WTC11 (cell line): ENCODE results near the gene ARHGAP26. TPM values are rescaled to one million over a fixed set of nuclear protein-coding genes. Genes with fewer than 3 reads are reported as not detected.

Experiments
- ATAC-seq: fragments of 200-7000 bp; cut with Tn5 transposase; 2 replicates; pipeline ENCODE4 v1.10.0; 2021; ENCODE audit warnings: mild to moderate bottlenecking, moderate library complexity
- Bru-seq: library from RNA; stranded (reverse); fragments of 400-500 nt; gene quantifications from one replicate; lab custom pipeline; 2021; lab: Mats Ljungman, UMichigan
- CTCF ChIA-PET: fragments of 300-600 bp; sonication (Branson Sonifier 250); formaldehyde crosslinking; loops from one replicate; lab custom pipeline; 2021; ENCODE audit warnings: antibody characterized with exemption; lab: Charles Lee
- POLR2A ChIA-PET: fragments of 350-600 bp; sonication (Branson Sonifier 250); formaldehyde crosslinking; loops from one replicate; lab custom pipeline; 2021; ENCODE audit warnings: antibody characterized with exemption; lab: Charles Lee
- DNase-seq: peaks from one replicate; pipeline ENCODE4 v3.0.0; 2021; ENCODE audit warnings: low spot score
- H3K27ac Mint-ChIP-seq: 2 replicates; pipeline ENCODE4 v1.8.0; 2021; ENCODE audit warnings: mixed read lengths
- H3K27me3 Mint-ChIP-seq: 2 replicates; pipeline ENCODE4 v1.8.0; 2021; ENCODE audit warnings: low read depth, mild to moderate bottlenecking, moderate library complexity, mixed read lengths
- H3K36me3 Mint-ChIP-seq: 2 replicates; pipeline ENCODE4 v1.8.0; 2021; ENCODE audit warnings: mixed read lengths
- H3K4me1 Mint-ChIP-seq: 2 replicates; pipeline ENCODE4 v1.8.0; 2022; ENCODE audit warnings: mixed read lengths
- H3K4me3 Mint-ChIP-seq: 2 replicates; pipeline ENCODE4 v1.8.0; 2021; ENCODE audit warnings: mild to moderate bottlenecking, moderate library complexity, mixed read lengths
- H3K9me3 Mint-ChIP-seq: 2 replicates; pipeline ENCODE4 v1.8.0; 2021; ENCODE audit warnings: mixed read lengths
- ESRRA ChIP-seq: sonication (generic); formaldehyde crosslinking; IDR thresholded peaks from 2 replicates; pipeline ENCODE4 v1.8.1; 2022; ENCODE audit warnings: mild to moderate bottlenecking, missing genetic modification reagents, borderline replicate concordance
- ETV6 ChIP-seq: sonication (generic); formaldehyde crosslinking; IDR thresholded peaks from 2 replicates; pipeline ENCODE4 v1.8.1; 2022; ENCODE audit warnings: mild to moderate bottlenecking, missing genetic modification reagents
- FOXK1 ChIP-seq: sonication (generic); formaldehyde crosslinking; IDR thresholded peaks from 2 replicates; pipeline ENCODE4 v1.8.0; 2022; ENCODE audit warnings: mild to moderate bottlenecking, moderate library complexity, missing genetic modification reagents
- GABPB1 ChIP-seq: sonication (generic); formaldehyde crosslinking; IDR thresholded peaks from 2 replicates; pipeline ENCODE4 v1.8.1; 2023; ENCODE audit warnings: mild to moderate bottlenecking, missing genetic modification reagents
- KAT7 ChIP-seq: sonication (generic); formaldehyde crosslinking; IDR thresholded peaks from 2 replicates; pipeline ENCODE4 v1.8.1; 2023; ENCODE audit warnings: missing genetic modification reagents, mild to moderate bottlenecking, borderline replicate concordance
- MYBL2 ChIP-seq: sonication (generic); formaldehyde crosslinking; IDR thresholded peaks from 2 replicates; pipeline ENCODE4 v1.8.1; 2023; ENCODE audit warnings: mild to moderate bottlenecking, moderate library complexity, missing genetic modification reagents
- NFE2L1 ChIP-seq: sonication (generic); formaldehyde crosslinking; IDR thresholded peaks from 2 replicates; pipeline ENCODE4 v1.8.1; 2023; ENCODE audit warnings: missing genetic modification reagents
- NFYB ChIP-seq: sonication (generic); formaldehyde crosslinking; conservative IDR thresholded peaks from 2 replicates; pipeline ENCODE4 v1.8.0; 2022; ENCODE audit warnings: low read depth, missing genetic modification reagents
- NR3C1 ChIP-seq: sonication (generic); formaldehyde crosslinking; conservative IDR thresholded peaks from 2 replicates; pipeline ENCODE4 v1.8.1; 2023; ENCODE audit warnings: low read depth, mild to moderate bottlenecking, missing genetic modification reagents
- OVOL2 ChIP-seq: fragments of 250-450 bp; sonication (Bioruptor Pico); IDR thresholded peaks from 2 replicates; pipeline ENCODE4 v1.9.0; 2021; ENCODE audit warnings: mild to moderate bottlenecking, borderline replicate concordance
- SMAD3 ChIP-seq: sonication (generic); formaldehyde crosslinking; IDR thresholded peaks from 2 replicates; pipeline ENCODE4 v1.8.0; 2022; ENCODE audit warnings: missing genetic modification reagents, mild to moderate bottlenecking, borderline replicate concordance
- SP1 ChIP-seq: sonication (generic); formaldehyde crosslinking; conservative IDR thresholded peaks from 2 replicates; pipeline ENCODE4 v1.8.1; 2022; ENCODE audit warnings: missing genetic modification reagents
- TEAD1 ChIP-seq: sonication (generic); formaldehyde crosslinking; IDR thresholded peaks from 2 replicates; pipeline ENCODE4 v1.8.0; 2022; ENCODE audit warnings: mild to moderate bottlenecking, missing genetic modification reagents
- TP53 ChIP-seq: sonication (generic); formaldehyde crosslinking; IDR thresholded peaks from 2 replicates; pipeline ENCODE4 v1.8.1; 2023; ENCODE audit warnings: mild to moderate bottlenecking, missing genetic modification reagents
- ZBTB21 ChIP-seq: sonication (generic); formaldehyde crosslinking; IDR thresholded peaks from 2 replicates; pipeline ENCODE4 v1.8.1; 2023; ENCODE audit warnings: mild to moderate bottlenecking, missing genetic modification reagents, borderline replicate concordance
- ZNF138 ChIP-seq: sonication (generic); formaldehyde crosslinking; conservative IDR thresholded peaks from 2 replicates; pipeline ENCODE4 v1.8.1; 2022; ENCODE audit warnings: mild to moderate bottlenecking, moderate library complexity, missing genetic modification reagents
- ZNF232 ChIP-seq: sonication (generic); formaldehyde crosslinking; IDR thresholded peaks from 2 replicates; pipeline ENCODE4 v1.8.0; 2022; ENCODE audit warnings: mild to moderate bottlenecking, missing genetic modification reagents
- ZNF671 ChIP-seq: fragments of 250-450 bp; sonication (Bioruptor Pico); IDR thresholded peaks from 2 replicates; pipeline ENCODE4 v1.8.0; 2021; ENCODE audit warnings: mild to moderate bottlenecking
- long read RNA-seq, 3 experiments: library from RNA in 1 of 3; library from capped mRNA in 1 of 3; library from polyadenylated mRNA in 1 of 3; unstranded in 2 of 3; stranded (forward) in 1 of 3; transcript quantifications; one replicate each; pipeline ENCODE4 v2.0.0, GENCODE V29; 2021
- total RNA-seq: library from RNA; stranded (reverse); gene quantifications from 3 replicates; pipeline ENCODE4 v1.2.3, GENCODE V29; 2021
- TF ChIP-seq, protein P1 (sequence below): sonication (generic); formaldehyde crosslinking; IDR thresholded peaks from 2 replicates; pipeline ENCODE4 v1.8.0; 2023; ENCODE audit warnings: missing genetic modification reagents
- TF ChIP-seq, protein P2 (sequence below): sonication (generic); formaldehyde crosslinking; IDR thresholded peaks from 2 replicates; pipeline ENCODE4 v1.8.1; 2023; ENCODE audit warnings: mild to moderate bottlenecking, missing genetic modification reagents, borderline replicate concordance
- TF ChIP-seq, protein P3 (sequence below): sonication (generic); formaldehyde crosslinking; IDR thresholded peaks from 2 replicates; pipeline ENCODE4 v1.8.1; 2023; ENCODE audit warnings: mild to moderate bottlenecking, missing genetic modification reagents, moderate library complexity
- TF ChIP-seq, protein P4 (sequence below): sonication (generic); formaldehyde crosslinking; IDR thresholded peaks from 2 replicates; pipeline ENCODE4 v1.8.1; 2023; ENCODE audit warnings: mild to moderate bottlenecking, moderate library complexity, missing genetic modification reagents
- TF ChIP-seq, protein P5 (sequence below): sonication (generic); formaldehyde crosslinking; IDR thresholded peaks from 2 replicates; pipeline ENCODE4 v1.8.0; 2022; ENCODE audit warnings: mild to moderate bottlenecking, missing genetic modification reagents

Gene ARHGAP26, protein sequence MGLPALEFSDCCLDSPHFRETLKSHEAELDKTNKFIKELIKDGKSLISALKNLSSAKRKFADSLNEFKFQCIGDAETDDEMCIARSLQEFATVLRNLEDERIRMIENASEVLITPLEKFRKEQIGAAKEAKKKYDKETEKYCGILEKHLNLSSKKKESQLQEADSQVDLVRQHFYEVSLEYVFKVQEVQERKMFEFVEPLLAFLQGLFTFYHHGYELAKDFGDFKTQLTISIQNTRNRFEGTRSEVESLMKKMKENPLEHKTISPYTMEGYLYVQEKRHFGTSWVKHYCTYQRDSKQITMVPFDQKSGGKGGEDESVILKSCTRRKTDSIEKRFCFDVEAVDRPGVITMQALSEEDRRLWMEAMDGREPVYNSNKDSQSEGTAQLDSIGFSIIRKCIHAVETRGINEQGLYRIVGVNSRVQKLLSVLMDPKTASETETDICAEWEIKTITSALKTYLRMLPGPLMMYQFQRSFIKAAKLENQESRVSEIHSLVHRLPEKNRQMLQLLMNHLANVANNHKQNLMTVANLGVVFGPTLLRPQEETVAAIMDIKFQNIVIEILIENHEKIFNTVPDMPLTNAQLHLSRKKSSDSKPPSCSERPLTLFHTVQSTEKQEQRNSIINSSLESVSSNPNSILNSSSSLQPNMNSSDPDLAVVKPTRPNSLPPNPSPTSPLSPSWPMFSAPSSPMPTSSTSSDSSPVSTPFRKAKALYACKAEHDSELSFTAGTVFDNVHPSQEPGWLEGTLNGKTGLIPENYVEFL
- 19.1 to 22.3 TPM (median 21.8 TPM) in 3 replicates for total RNA-seq
- percentile 71 among the genes with signal in this experiment for Bru-seq, nascent RNA
- long read RNA-seq, experiment 1, full-length matches to known transcripts: 29 of 67 reads
- long read RNA-seq, experiment 1, partial matches to known transcripts: 5 of 67 reads
- long read RNA-seq, experiment 1, other reads (novel, unspliced or antisense): 33 of 67 reads
- long read RNA-seq, experiment 2, full-length matches to known transcripts: 1 of 17 reads
- long read RNA-seq, experiment 2, partial matches to known transcripts: 2 of 17 reads
- long read RNA-seq, experiment 2, other reads (novel, unspliced or antisense): 14 of 17 reads
- long read RNA-seq, experiment 3: 0 reads

DNA sequence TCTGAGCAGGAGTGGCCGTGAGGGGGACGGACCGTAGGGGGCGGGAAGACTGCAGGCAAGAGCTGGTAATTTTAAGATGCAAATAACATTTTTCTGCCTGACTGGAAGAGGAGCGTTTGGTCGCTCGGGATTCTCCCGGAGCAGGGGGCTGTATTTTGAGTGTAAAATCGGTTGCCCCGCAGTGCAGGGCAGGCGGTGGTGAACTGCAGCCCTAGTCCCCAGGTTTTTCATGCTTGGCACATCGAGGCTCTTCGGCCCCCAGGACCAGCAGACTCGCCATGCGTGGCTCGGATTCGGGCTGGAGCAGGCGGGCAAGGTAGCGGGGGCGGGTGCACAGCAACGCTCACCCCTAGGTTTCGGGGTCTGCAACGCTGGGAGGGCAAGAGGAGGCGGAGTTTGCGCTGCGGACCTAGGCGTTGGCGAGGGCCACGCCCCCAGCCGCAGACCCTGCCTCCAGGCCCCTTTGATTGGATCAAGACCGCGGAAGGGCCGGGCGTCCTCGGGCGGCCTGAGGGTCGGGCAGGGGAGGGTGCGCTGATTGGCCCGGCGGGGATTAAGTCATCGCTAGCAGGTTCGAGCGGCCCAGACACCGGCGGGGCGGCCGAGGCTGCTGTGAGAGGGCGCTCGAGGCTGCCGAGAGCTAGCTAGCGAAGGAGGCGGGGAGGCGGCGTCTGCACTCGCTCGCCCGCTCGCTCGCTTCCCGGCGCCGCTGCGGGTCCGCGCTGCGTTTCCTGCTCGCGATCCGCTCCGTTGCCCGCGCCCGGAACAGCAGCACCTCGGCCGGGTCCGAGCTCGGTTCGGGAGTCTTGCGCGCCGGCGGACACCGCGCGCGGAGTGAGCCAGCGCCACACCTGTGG, at the start of gene ARHGAP26:
TSS of gene ARHGAP26 (plus strand) at position 585 of the 857 bp plus-strand sequence. CDS start 385 bp downstream, outside the sequence.
- ATAC-seq (peak; percentile 96), DNase-seq (peak; percentile 98)
- Mint-ChIP-seq H3K4me3 (peak within 1 kb of the TSS; percentile 93), H3K36me3 (no peaks in the 10 kb centered on the region), H3K27ac (peak within 1 kb of the TSS; percentile 90), H3K9me3 (no peaks in the 10 kb centered on the region), H3K4me1 (peaks cover 36% of the 10 kb centered on the region), H3K27me3 (peaks cover 12% of the 10 kb centered on the region; the same call in 1 of the 2 replicates)
- CTCF ChIA-PET: interaction anchor here (0.8 to 4.3 kb wide), 21 partner anchors 9 to 145 kb away, joined by 3 to 46 read pairs (median 7); no protein-coding TSS in a partner anchor
- peak; percentile 79; the same call in 1 of the 2 replicates for TF ChIP-seq ZNF138 (CRISPR knock-in tag)
- no peak for TF ChIP-seq MYBL2 (CRISPR knock-in tag)
- TF ChIP-seq KAT7 (CRISPR knock-in tag): peak; percentile 92; the same call in 1 of the 2 replicates
- TF ChIP-seq ZNF671: 0 out of 2 replicates have a peak, but pooled peaks have one; percentile 35
- TF ChIP-seq, protein P1, sequence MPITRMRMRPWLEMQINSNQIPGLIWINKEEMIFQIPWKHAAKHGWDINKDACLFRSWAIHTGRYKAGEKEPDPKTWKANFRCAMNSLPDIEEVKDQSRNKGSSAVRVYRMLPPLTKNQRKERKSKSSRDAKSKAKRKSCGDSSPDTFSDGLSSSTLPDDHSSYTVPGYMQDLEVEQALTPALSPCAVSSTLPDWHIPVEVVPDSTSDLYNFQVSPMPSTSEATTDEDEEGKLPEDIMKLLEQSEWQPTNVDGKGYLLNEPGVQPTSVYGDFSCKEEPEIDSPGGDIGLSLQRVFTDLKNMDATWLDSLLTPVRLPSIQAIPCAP (CRISPR knock-in tag): no peak
- TF ChIP-seq NFYB (CRISPR knock-in tag): peak; percentile 76
- TF ChIP-seq SP1 (CRISPR knock-in tag): peak; percentile 57
- TF ChIP-seq, protein P2, sequence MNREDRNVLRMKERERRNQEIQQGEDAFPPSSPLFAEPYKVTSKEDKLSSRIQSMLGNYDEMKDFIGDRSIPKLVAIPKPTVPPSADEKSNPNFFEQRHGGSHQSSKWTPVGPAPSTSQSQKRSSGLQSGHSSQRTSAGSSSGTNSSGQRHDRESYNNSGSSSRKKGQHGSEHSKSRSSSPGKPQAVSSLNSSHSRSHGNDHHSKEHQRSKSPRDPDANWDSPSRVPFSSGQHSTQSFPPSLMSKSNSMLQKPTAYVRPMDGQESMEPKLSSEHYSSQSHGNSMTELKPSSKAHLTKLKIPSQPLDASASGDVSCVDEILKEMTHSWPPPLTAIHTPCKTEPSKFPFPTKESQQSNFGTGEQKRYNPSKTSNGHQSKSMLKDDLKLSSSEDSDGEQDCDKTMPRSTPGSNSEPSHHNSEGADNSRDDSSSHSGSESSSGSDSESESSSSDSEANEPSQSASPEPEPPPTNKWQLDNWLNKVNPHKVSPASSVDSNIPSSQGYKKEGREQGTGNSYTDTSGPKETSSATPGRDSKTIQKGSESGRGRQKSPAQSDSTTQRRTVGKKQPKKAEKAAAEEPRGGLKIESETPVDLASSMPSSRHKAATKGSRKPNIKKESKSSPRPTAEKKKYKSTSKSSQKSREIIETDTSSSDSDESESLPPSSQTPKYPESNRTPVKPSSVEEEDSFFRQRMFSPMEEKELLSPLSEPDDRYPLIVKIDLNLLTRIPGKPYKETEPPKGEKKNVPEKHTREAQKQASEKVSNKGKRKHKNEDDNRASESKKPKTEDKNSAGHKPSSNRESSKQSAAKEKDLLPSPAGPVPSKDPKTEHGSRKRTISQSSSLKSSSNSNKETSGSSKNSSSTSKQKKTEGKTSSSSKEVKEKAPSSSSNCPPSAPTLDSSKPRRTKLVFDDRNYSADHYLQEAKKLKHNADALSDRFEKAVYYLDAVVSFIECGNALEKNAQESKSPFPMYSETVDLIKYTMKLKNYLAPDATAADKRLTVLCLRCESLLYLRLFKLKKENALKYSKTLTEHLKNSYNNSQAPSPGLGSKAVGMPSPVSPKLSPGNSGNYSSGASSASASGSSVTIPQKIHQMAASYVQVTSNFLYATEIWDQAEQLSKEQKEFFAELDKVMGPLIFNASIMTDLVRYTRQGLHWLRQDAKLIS: peak; percentile 47; the same call in 1 of the 2 replicates
- TF ChIP-seq, protein P3, sequence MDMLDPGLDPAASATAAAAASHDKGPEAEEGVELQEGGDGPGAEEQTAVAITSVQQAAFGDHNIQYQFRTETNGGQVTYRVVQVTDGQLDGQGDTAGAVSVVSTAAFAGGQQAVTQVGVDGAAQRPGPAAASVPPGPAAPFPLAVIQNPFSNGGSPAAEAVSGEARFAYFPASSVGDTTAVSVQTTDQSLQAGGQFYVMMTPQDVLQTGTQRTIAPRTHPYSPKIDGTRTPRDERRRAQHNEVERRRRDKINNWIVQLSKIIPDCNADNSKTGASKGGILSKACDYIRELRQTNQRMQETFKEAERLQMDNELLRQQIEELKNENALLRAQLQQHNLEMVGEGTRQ (CRISPR knock-in tag): no peak; the same call in 1 of the 2 replicates
- TF ChIP-seq NFE2L1 (CRISPR knock-in tag): 0 out of 2 replicates have a peak, but pooled peaks have one; percentile 35
- peak; percentile 34; the same call in 1 of the 2 replicates for TF ChIP-seq FOXK1
- no peak for TF ChIP-seq TEAD1 (CRISPR knock-in tag)
- TF ChIP-seq OVOL2 (CRISPR knock-in tag): no peak
- TF ChIP-seq ZNF232 (CRISPR knock-in tag): peak; percentile 12; the same call in 1 of the 2 replicates
- TF ChIP-seq, protein P4, sequence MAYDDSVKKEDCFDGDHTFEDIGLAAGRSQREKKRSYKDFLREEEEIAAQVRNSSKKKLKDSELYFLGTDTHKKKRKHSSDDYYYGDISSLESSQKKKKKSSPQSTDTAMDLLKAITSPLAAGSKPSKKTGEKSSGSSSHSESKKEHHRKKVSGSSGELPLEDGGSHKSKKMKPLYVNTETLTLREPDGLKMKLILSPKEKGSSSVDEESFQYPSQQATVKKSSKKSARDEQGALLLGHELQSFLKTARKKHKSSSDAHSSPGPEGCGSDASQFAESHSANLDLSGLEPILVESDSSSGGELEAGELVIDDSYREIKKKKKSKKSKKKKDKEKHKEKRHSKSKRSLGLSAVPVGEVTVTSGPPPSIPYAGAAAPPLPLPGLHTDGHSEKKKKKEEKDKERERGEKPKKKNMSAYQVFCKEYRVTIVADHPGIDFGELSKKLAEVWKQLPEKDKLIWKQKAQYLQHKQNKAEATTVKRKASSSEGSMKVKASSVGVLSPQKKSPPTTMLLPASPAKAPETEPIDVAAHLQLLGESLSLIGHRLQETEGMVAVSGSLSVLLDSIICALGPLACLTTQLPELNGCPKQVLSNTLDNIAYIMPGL (CRISPR knock-in tag): peak; percentile 59
- TF ChIP-seq ZBTB21 (CRISPR knock-in tag): 0 out of 2 replicates have a peak, but pooled peaks have one; percentile 58
- TF ChIP-seq, protein P5, sequence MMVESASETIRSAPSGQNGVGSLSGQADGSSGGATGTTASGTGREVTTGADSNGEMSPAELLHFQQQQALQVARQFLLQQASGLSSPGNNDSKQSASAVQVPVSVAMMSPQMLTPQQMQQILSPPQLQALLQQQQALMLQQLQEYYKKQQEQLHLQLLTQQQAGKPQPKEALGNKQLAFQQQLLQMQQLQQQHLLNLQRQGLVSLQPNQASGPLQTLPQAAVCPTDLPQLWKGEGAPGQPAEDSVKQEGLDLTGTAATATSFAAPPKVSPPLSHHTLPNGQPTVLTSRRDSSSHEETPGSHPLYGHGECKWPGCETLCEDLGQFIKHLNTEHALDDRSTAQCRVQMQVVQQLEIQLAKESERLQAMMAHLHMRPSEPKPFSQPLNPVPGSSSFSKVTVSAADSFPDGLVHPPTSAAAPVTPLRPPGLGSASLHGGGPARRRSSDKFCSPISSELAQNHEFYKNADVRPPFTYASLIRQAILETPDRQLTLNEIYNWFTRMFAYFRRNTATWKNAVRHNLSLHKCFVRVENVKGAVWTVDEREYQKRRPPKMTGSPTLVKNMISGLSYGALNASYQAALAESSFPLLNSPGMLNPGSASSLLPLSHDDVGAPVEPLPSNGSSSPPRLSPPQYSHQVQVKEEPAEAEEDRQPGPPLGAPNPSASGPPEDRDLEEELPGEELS (CRISPR knock-in tag): no peak; the same call in 1 of the 2 replicates
- TF ChIP-seq SMAD3 (CRISPR knock-in tag): 0 out of 2 replicates have a peak, but pooled peaks have one; percentile 54
- peak; percentile 28; the same call in 1 of the 2 replicates for TF ChIP-seq GABPB1 (CRISPR knock-in tag)
- TF ChIP-seq ETV6: 0 out of 2 replicates have a peak, but pooled peaks have one; percentile 56
- TF ChIP-seq ESRRA (CRISPR knock-in tag): peak; percentile 54; the same call in 1 of the 2 replicates
- 0 out of 2 replicates have a peak, but pooled peaks have one; percentile 49 for TF ChIP-seq TP53 (CRISPR knock-in tag)
- no peak; the same call in 1 of the 2 replicates for TF ChIP-seq NR3C1 (CRISPR knock-in tag)
- POLR2A ChIA-PET: interaction anchor here (0.6 to 2.3 kb wide), 8 partner anchors 9 to 118 kb away, joined by 3 to 9 read pairs (median 4); no protein-coding TSS in a partner anchor
